GM12874 (cell line): ENCODE results near the gene MARK4.

ENCODE experiments used
- CTCF ChIP-seq: IDR thresholded peaks from 2 replicates; pipeline ENCODE4 v1.5.1; 2011; ENCODE audit warnings: low read depth, mild to moderate bottlenecking, control low read depth, low read length, moderate library complexity; ENCODE audit not compliant: insufficient read depth

MARK4 gene

GRCh38 chr19:45253396-45254027 lies 2.4 kb downstream of the MARK4 start:
- no peak for TF ChIP-seq CTCF

GRCh38 chr19:45254044-45254531 lies 3.0 kb downstream of the MARK4 start:
- TF ChIP-seq CTCF = peak; percentile 52

- TF ChIP-seq CTCF = no peak
Observed at GRCh38 chr19:45255611-45256157, 4.6 kb downstream of the MARK4 start.

- TF ChIP-seq CTCF = no peak
Observed at GRCh38 chr19:45256836-45257235, 5.8 kb downstream of the MARK4 start.

GRCh38 chr19:45258862-45259261 lies 7.8 kb downstream of the MARK4 start:
- no peak for TF ChIP-seq CTCF

- TF ChIP-seq CTCF = no peak
Observed at GRCh38 chr19:45262570-45262969, 11.5 kb downstream of the MARK4 start.

GRCh38 chr19:45263013-45263412 lies 11.9 kb downstream of the MARK4 start:
- no peak for TF ChIP-seq CTCF
